GM12872 (cell line): ENCODE data around the gene NCEH1.
A peak's percentile ranks its signal among the peaks of the same experiment; 100 is the strongest.

Source experiments
- TF ChIP-seq, protein P1 (sequence below): IDR thresholded peaks from 3 replicates; pipeline ENCODE4 v1.5.1; 2011; ENCODE audit warnings: low read depth, mild to moderate bottlenecking, low read length, moderate library complexity; ENCODE audit not compliant: insufficient read depth

The NCEH1 gene

DNA sequence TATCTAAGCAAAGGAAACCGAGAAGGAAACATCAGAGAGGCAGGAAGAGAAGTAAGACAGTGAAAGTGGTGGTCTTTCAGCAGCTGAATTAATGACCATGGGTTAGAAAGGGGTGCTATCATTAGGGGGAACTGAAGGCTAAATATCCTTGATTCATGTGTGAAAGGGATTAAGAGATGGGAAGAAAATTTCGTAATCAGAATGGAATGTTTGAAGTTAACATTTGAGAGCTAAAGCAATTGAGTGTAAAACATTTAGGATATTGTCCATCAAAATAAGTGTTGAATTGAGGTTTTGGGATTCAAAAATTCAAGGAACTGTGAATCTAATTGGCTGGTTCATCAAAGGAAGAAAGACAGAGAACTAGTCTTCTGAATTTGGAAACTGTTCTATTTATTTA lies 35.6 kb upstream of the NCEH1 start:
- TF ChIP-seq, protein P1, sequence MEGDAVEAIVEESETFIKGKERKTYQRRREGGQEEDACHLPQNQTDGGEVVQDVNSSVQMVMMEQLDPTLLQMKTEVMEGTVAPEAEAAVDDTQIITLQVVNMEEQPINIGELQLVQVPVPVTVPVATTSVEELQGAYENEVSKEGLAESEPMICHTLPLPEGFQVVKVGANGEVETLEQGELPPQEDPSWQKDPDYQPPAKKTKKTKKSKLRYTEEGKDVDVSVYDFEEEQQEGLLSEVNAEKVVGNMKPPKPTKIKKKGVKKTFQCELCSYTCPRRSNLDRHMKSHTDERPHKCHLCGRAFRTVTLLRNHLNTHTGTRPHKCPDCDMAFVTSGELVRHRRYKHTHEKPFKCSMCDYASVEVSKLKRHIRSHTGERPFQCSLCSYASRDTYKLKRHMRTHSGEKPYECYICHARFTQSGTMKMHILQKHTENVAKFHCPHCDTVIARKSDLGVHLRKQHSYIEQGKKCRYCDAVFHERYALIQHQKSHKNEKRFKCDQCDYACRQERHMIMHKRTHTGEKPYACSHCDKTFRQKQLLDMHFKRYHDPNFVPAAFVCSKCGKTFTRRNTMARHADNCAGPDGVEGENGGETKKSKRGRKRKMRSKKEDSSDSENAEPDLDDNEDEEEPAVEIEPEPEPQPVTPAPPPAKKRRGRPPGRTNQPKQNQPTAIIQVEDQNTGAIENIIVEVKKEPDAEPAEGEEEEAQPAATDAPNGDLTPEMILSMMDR, result no peak

DNA sequence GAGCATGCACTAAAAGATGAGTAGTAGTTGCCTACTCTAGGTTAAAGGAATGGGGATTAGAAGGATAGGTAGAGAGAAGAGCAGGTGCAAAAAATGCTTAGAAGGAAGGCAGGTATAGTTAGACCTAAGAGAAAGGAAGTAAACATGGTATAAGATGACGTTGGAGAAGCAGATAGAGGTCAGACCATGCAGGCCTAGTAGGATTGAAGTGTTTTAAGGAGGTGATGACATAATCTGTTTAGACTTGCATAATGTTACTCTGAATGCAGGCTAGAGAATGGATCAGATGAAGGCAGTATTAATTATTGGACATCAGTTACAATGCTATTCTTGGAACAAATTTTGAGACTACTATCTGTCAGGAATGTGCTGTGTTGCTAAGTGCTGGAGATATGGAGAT lies 28.6 kb upstream of the NCEH1 start:
- TF ChIP-seq, protein P1, result no peak

DNA sequence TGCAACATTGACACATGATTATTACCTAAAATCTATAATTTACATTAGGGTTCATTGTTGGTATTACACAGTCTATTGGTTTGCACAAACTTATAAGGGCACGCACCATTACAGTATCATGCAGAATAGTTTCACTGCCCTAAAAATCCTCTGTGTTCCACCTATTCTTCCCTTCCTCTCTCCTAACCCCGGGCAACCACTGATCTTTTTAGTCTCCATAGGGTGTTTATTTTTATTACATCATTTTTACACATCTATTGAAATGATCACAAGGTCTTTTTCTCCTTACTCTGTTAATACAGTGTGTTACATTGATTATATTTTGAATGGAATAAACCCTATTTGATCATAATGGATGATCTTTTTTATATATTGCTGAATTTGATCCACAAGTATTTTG lies 24.1 kb upstream of the NCEH1 start:
- TF ChIP-seq, protein P1, result no peak

DNA sequence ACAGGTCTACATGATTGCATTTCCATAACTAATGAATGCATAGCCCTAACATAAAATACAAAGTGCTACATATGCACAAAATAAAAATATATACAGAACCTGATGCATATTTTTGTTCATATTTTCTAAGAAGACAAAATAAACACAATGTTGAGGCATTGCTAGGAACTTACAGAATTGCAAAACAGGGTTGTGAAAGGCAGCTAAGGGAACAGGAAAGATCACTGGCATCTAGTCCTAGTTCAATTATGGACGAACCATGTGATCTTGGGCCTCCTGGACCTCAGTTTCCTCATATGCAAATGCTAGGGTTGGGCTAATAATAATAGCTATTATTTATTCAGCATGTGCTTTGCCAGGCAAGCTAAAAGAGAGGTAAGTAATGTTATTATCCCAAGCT lies 15.5 kb upstream of the NCEH1 start:
- TF ChIP-seq, protein P1, result no peak

DNA sequence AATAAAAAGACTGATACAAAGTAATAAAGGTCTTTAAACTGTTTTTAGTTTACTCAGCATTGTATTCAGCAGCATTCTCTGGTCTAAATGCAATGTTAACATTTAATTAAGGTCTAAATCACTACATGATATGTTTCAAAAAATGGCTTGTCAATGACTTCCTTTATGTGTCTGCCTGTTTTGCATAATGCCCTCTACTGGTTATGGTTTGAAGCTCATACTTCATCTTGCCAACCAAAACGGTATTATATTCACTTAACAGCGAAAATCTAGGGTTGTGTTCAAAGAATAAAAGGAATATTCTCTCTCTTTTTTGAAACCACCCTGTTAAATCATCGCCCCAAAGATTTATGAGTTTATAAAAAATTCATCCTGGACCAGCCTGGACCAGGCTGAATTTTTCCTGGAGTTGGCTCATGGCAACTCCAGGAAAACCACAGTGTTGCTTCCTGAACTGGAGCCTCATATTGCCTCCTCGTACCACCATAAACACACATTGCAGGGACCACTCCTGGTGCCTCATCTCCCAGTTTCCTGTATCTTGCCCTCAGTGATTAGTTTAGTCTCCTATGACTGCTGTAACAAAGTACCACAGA lies 6.7 kb upstream of the NCEH1 start:
- TF ChIP-seq, protein P1, result peak; percentile 43; the same call in 2 of the 3 replicates

DNA sequence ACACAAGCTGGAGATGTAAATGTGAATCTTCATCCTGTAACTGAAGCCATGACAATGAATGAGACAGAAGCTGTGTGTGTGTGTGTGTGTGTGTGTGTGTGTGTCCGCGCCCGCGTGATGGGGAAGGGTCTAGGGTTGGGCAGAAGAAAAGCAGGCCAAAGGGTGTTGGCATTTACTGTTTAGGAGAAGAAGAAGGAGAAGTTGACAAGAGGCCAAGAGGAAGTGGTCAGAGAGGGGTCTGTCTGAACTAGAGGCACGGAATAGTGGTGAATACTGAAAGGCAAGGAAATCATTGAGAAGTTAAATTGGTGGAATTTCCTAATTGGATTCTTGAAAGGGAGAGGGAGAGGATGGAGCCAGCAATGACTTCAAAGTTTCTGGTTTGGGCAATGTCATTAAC lies 5.6 kb upstream of the NCEH1 start:
- TF ChIP-seq, protein P1, result no peak

DNA sequence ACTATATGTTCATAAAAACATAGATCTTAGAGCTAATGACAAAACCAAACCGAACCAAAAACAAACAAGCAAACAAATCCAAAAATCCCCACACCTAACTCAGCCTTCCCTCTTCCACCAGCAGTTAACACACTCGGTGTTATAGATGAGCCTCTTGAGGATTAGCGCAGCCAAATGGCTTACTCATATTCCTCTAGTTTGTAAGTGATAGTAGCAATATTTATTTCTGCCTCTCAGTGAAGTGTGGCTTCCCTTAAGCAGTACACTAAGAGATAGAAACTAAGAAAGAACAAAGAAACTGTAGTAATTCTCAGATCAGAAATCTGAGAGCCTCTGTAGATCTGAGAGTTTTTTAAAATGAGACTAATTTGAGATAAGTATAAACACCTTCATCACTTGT lies 2.4 kb upstream of the NCEH1 start:
- TF ChIP-seq, protein P1, result no peak
